Keratinocyte (primary cell): ENCODE measurements around the gene XYLT2. TPM values are rescaled to one million over a fixed set of nuclear protein-coding genes. Genes with fewer than 3 reads are reported as not detected.
"Not testable (repeated sequence)": the region's sequence is repeated elsewhere in the genome, so short reads cannot be mapped to it uniquely, and the experiment has no call there.

Experiments used
- DNase-seq: peaks from one replicate; pipeline ENCODE4 v3.0.0-alpha.2; 2011; ENCODE audit warnings: low read depth, missing footprints, low spot score
- FAIRE-seq: peaks from 2 replicates; lab custom pipeline; 2011; peaks lifted over from hg19 to GRCh38; lab: Jason Lieb, UNC
- H2AFZ ChIP-seq: 2 replicates; pipeline ENCODE4 v1.6.0; 2012; ENCODE audit warnings: low read length, control low read depth, inconsistent platforms; ENCODE audit not compliant: control insufficient read depth
- H3K27ac ChIP-seq: 2 replicates; pipeline ENCODE4 v1.5.1; 2011; ENCODE audit warnings: low read length; ENCODE audit not compliant: control insufficient read depth, insufficient read depth
- H3K27me3 ChIP-seq: 3 replicates; pipeline ENCODE4 v1.6.0; 2011; ENCODE audit warnings: low read length; ENCODE audit not compliant: control insufficient read depth, insufficient read depth; ENCODE audit errors: extremely low read depth
- H3K36me3 ChIP-seq, 2 experiments: 2 replicates in 1 of 2; 3 replicates in 1 of 2; pipeline ENCODE4 v1.5.1; 2011; ENCODE audit warnings: low read length in 2 of 2, mild to moderate bottlenecking in 1 of 2; ENCODE audit not compliant: control insufficient read depth in 2 of 2, insufficient read depth in 2 of 2; ENCODE audit errors: extremely low read depth in 1 of 2
- H3K4me1 ChIP-seq: 3 replicates; pipeline ENCODE4 v1.5.1; 2011; ENCODE audit warnings: low read length; ENCODE audit not compliant: control insufficient read depth, insufficient read depth; ENCODE audit errors: extremely low read depth
- H3K4me2 ChIP-seq: 3 replicates; pipeline ENCODE4 v1.6.0; 2011; ENCODE audit warnings: low read depth, low read length; ENCODE audit not compliant: control insufficient read depth, insufficient read depth; ENCODE audit errors: extremely low read depth
- H3K4me3 ChIP-seq, 3 experiments: fragments of 200-600 bp in 1 of 3; sonication (generic) in 1 of 3; 2 replicates in 2 of 3; 3 replicates in 1 of 3; pipeline ENCODE4 v1.5.1; 2011 to 2016; ENCODE audit warnings: low read length in 3 of 3, mild to moderate bottlenecking in 3 of 3, control low read depth in 2 of 3, inconsistent platforms in 1 of 3, low read depth in 1 of 3, mixed read lengths in 1 of 3, mixed run types in 1 of 3, moderate library complexity in 1 of 3; ENCODE audit not compliant: control insufficient read depth in 2 of 3, insufficient read depth in 2 of 3; ENCODE audit errors: extremely low read depth in 1 of 3
- H3K79me2 ChIP-seq: 2 replicates; pipeline ENCODE4 v1.6.0; 2012; ENCODE audit warnings: low read length; ENCODE audit not compliant: control insufficient read depth, insufficient read depth
- H3K9ac ChIP-seq: 3 replicates; pipeline ENCODE4 v1.6.0; 2011; ENCODE audit warnings: low read length; ENCODE audit not compliant: control insufficient read depth, insufficient read depth; ENCODE audit errors: extremely low read depth
- H3K9me1 ChIP-seq: 3 replicates; pipeline ENCODE4 v1.6.0; 2011; ENCODE audit warnings: low read length; ENCODE audit not compliant: control insufficient read depth, insufficient read depth; ENCODE audit errors: extremely low read depth
- H3K9me3 ChIP-seq: 2 replicates; pipeline ENCODE4 v1.5.1; 2012; ENCODE audit warnings: low read depth, low read length; ENCODE audit not compliant: control insufficient read depth
- H4K20me1 ChIP-seq: 3 replicates; pipeline ENCODE4 v1.6.0; 2011; ENCODE audit warnings: low read length; ENCODE audit not compliant: control insufficient read depth, insufficient read depth; ENCODE audit errors: extremely low read depth
- CTCF ChIP-seq, 3 experiments: IDR thresholded peaks in 1 of 3; conservative IDR thresholded peaks in 1 of 3; optimal IDR thresholded peaks in 1 of 3; 2 replicates in 2 of 3; 3 replicates in 1 of 3; pipeline versions ENCODE3 to v1.5.1; 2011; ENCODE audit warnings: low read length in 3 of 3, mild to moderate bottlenecking in 3 of 3, moderate library complexity in 2 of 3, control low read depth in 1 of 3, inconsistent platforms in 1 of 3; ENCODE audit not compliant: insufficient read depth in 2 of 3; ENCODE audit errors: extremely low read depth in 1 of 3
- EZH2 ChIP-seq: IDR thresholded peaks from one replicate; pipeline ENCODE4 v1.6.1; 2012; ENCODE audit warnings: inconsistent platforms, mild to moderate bottlenecking, low read length, moderate library complexity
- dilution Hi-C: fragments of 300-500 bp; cut with MboI; formaldehyde crosslinking; loops from one replicate; pipeline ENCODE4 v1.7.0; 2020; ENCODE audit warnings: low sequenced_read_pairs; ENCODE audit not compliant: extremely low pct_ligation_motif_present
- polyA plus RNA-seq, 5 experiments: library from polyadenylated mRNA; depleted of rRNA in 3 of 5; stranded (reverse) in 3 of 5; stranded (forward) in 1 of 5; unstranded in 1 of 5; fragments of >200 nt; gene quantifications; 1 replicate in 1 of 5; 2 replicates in 3 of 5; 3 replicates in 1 of 5; pipeline versions ENCODE4 v1.2.1 to v1.2.3, GENCODE V29; 2011 to 2012; ENCODE audit warnings: missing spikeins in 2 of 5, low read depth in 1 of 5, low replicate concordance in 1 of 5

The XYLT2 gene
- polyA plus RNA-seq, 1 donor (not counting 4 experiments of a cell fraction or from before 2014, with no cell fraction given): 15.3 TPM

- H3K4me2 ChIP-seq, H2AFZ ChIP-seq, H3K27me3 ChIP-seq, H4K20me1 ChIP-seq, FAIRE-seq, H3K9ac ChIP-seq, H3K9me3 ChIP-seq, H3K4me3 ChIP-seq, H3K36me3 ChIP-seq, dilution Hi-C loops, H3K27ac ChIP-seq, H3K9me1 ChIP-seq, DNase-seq: not testable (repeated sequence)
- Histone ChIP-seq H3K79me2 (peaks cover 28% of the 10 kb centered on the region), H3K4me1 (peaks cover 17% of the 10 kb centered on the region)
Observed at GRCh38 chr17:50399591-50399990, 53.7 kb downstream of the XYLT2 start.

DNA sequence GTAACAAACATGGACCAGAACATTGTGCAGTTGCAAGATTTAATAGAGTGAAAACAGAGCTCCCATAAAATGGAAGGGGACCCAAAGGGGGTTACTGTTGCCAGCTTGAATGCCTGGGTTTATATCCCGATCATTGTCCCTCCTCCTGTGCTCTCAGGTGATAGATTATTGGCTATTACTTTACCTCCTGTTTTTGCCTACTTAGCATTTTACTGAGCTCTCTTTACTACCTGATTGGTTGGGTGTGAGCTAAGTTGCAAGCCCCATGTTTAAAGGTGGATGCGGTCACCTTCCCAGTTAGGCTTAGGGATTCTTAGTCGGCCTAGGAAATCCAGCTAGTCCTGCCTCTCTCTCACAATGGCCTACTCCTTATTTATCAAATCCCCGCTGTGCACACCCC lies 59.4 kb downstream of the XYLT2 start:
- H4K20me1 ChIP-seq, dilution Hi-C loops, H3K36me3 ChIP-seq, H3K9ac ChIP-seq, H3K79me2 ChIP-seq, H3K27me3 ChIP-seq, H3K4me1 ChIP-seq, H3K9me1 ChIP-seq, H2AFZ ChIP-seq, H3K4me3 ChIP-seq, H3K4me2 ChIP-seq, H3K27ac ChIP-seq, DNase-seq, FAIRE-seq, H3K9me3 ChIP-seq: not testable (repeated sequence)

DNA sequence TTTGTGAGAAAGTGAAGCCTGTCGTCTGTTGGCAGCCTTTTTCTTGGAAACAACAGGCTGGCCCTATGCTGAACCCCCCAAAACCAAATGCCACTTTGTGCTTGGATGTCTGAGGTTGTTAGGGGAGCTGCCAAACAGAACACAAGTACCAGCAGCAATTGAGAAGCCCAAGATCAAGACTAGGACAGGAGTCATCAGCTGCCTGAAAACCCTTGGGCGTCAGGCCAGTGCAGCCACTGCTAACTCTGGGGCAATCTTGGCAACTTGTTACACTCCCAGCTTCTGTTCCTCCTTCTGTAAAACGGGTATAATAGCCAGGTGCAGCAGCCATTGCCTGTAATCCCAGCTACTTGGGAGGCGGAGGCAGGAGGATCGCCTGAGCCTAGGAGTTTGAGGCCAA lies 60.7 kb downstream of the XYLT2 start:
- H3K9me1 ChIP-seq: no peaks in the 10 kb centered on the region
- no peak overlapping the region for H2AFZ ChIP-seq
- dilution Hi-C loops: no loop called here
- H3K36me3 ChIP-seq: no peaks in the 10 kb centered on the region
- no peaks in the 10 kb centered on the region for H3K27me3 ChIP-seq
- no peak overlapping the region for H3K4me3 ChIP-seq
- no peak overlapping the region for H3K27ac ChIP-seq
- H4K20me1 ChIP-seq: no peaks in the 10 kb centered on the region
- no peaks in the 10 kb centered on the region for H3K79me2 ChIP-seq
- FAIRE-seq (no peak), DNase-seq (no peak)
- TF ChIP-seq CTCF (optimal IDR thresholded peaks at IDR 0.05 in 1 of 3, IDR thresholded peaks at IDR 0.05 in 1 of 3, conservative IDR thresholded peaks at IDR 0.05 in 1 of 3; ENCODE audit: extremely low read depth in 1 of 3, insufficient read depth in 2 of 3, low read length in 3 of 3) (no peak), EZH2 (no peak)
- no peaks in the 10 kb centered on the region for H3K4me1 ChIP-seq
- H3K9me3 ChIP-seq: no peaks in the 10 kb centered on the region
- H3K9ac ChIP-seq: no peak overlapping the region
- H3K4me2 ChIP-seq: no peak overlapping the region
